Measurements from ENCODE around the gene HNRNPAB. TPM values are rescaled to one million over a fixed set of nuclear protein-coding genes. Genes with fewer than 3 reads are reported as not detected.

HNRNPAB gene
- total and polyA plus RNA-seq, 2 donors (not counting 3 experiments of a cell fraction or from before 2014, with no cell fraction given) = 207 to 309 TPM

DNA sequence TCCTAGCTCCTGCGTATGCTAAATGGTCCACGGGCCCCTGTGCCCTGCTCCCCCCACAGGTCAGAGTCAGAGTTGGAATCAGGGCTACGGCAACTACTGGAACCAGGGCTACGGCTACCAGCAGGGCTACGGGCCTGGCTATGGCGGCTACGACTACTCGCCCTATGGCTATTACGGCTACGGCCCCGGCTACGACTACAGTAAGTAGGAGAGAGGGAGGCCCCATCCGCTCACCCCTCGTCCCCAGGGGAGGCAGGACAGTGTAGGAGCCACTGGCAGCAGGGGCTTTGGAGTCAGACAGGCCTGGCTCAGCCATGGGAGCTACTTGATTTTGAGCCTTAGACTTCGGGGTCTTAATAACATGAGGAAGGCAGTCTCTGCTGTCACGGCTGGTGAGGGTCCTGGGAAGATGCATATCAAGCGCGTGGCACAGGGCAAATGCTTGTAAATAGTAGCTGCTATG lies 5.8 kb downstream of the HNRNPAB start:
- no peak for DNase-seq (ENCODE audit: low read depth, low spot score)
- Histone ChIP-seq H3K4me3 (replicated peaks in 1 of 3; ENCODE audit: insufficient read depth in 1 of 3, low read depth in 1 of 3, low read length in 3 of 3) (no peak overlapping the region), H3K9me3 (replicated peaks; ENCODE audit: control insufficient read depth, insufficient read depth, low read length) (no peaks in the 10 kb centered on the region), H3K4me1 (ENCODE audit: control insufficient read depth, extremely low read depth, insufficient read depth, low read length) (peaks cover 19% of the 10 kb centered on the region), H4K20me1 (replicated peaks; ENCODE audit: control insufficient read depth, extremely low read depth, insufficient read depth, low read length) (peaks cover 4% of the 10 kb centered on the region), H3K4me2 (ENCODE audit: insufficient read depth, low read length) (no peak overlapping the region), H3K79me2 (ENCODE audit: control insufficient read depth, insufficient read depth, low read length) (peaks cover 45% of the 10 kb centered on the region), H3K27ac (ENCODE audit: insufficient read depth, low read depth, low read length) (no peak overlapping the region), H3K9me1 (replicated peaks; ENCODE audit: control insufficient read depth, extremely low read depth, insufficient read depth, low read length) (no peaks in the 10 kb centered on the region), H3K36me3 (ENCODE audit: control insufficient read depth in 2 of 2, extremely low read depth in 1 of 2, insufficient read depth in 2 of 2, low read length in 2 of 2) (peaks cover 34 to 67% of the 10 kb centered on the region in 2 experiments), H3K27me3 (ENCODE audit: control insufficient read depth in 2 of 2, insufficient read depth in 2 of 2, low read length in 2 of 2) (no peaks in the 10 kb centered on the region), H3K9ac (replicated peaks; ENCODE audit: extremely low read depth, insufficient read depth, low read length) (no peak overlapping the region), H2AFZ (ENCODE audit: low read depth, low read length) (no peak overlapping the region)
- ChIA-PET POLR2A (no interaction called here), CTCF (no interaction called here)
- FAIRE-seq = no peak
- no TSS peak for BruUV-seq (replicated peaks)
- intact Hi-C loops (cut with micrococcal nuclease) = no loop called here
- TF ChIP-seq, protein P1, sequence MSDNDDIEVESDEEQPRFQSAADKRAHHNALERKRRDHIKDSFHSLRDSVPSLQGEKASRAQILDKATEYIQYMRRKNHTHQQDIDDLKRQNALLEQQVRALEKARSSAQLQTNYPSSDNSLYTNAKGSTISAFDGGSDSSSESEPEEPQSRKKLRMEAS (IDR thresholded peaks at IDR 0.05; ENCODE audit: insufficient read depth, insufficient read length) = no peak
- TF ChIP-seq EZH2 (IDR thresholded peaks at IDR 0.05; ENCODE audit: borderline replicate concordance, low read depth, low read length, severe bottlenecking) = no peak
- no peak for TF ChIP-seq FOS (IDR thresholded peaks at IDR 0.05; ENCODE audit: borderline replicate concordance, insufficient read depth, low read length)
- no peak for TF ChIP-seq POLR2A (IDR thresholded peaks at IDR 0.05; ENCODE audit: low read depth, low read length)
- no peak for TF ChIP-seq JUN (IDR thresholded peaks at IDR 0.05; ENCODE audit: borderline replicate concordance, insufficient read depth, insufficient read length, low read depth)
- TF ChIP-seq POLR2AphosphoS5 (IDR thresholded peaks at IDR 0.05; ENCODE audit: insufficient read depth, low read depth, low read length) = no peak
- TF ChIP-seq, protein P2, sequence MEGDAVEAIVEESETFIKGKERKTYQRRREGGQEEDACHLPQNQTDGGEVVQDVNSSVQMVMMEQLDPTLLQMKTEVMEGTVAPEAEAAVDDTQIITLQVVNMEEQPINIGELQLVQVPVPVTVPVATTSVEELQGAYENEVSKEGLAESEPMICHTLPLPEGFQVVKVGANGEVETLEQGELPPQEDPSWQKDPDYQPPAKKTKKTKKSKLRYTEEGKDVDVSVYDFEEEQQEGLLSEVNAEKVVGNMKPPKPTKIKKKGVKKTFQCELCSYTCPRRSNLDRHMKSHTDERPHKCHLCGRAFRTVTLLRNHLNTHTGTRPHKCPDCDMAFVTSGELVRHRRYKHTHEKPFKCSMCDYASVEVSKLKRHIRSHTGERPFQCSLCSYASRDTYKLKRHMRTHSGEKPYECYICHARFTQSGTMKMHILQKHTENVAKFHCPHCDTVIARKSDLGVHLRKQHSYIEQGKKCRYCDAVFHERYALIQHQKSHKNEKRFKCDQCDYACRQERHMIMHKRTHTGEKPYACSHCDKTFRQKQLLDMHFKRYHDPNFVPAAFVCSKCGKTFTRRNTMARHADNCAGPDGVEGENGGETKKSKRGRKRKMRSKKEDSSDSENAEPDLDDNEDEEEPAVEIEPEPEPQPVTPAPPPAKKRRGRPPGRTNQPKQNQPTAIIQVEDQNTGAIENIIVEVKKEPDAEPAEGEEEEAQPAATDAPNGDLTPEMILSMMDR (IDR thresholded peaks at IDR 0.05; ENCODE audit: extremely low read depth in 1 of 2, insufficient read depth in 1 of 2, low read depth in 1 of 2, low read length in 2 of 2) = no peak
- no peak for TF ChIP-seq MYC (IDR thresholded peaks at IDR 0.05; ENCODE audit: low read depth, low read length)
- no peak for TF ChIP-seq GATA2 (IDR thresholded peaks at IDR 0.05; ENCODE audit: insufficient read depth, insufficient read length, low read depth, low read length)
- dilution Hi-C loops (cut with MboI; ENCODE audit: extremely low pct_ligation_motif_present, low sequenced_read_pairs) = no loop called here
